IMR-90 (cell line): ENCODE measurements around the gene CLUH. TPM values are rescaled to one million over a fixed set of nuclear protein-coding genes. Genes with fewer than 3 reads are reported as not detected.

Source experiments
- ATAC-seq: fragments of 200-7000 bp; cut with Tn5 transposase; 2 replicates; pipeline ENCODE4 v1.9.1; 2020; ENCODE audit warnings: low read depth, mild to moderate bottlenecking, moderate library complexity
- BruUV-seq: library from RNA; stranded (reverse); fragments of 400-500 nt; replicated peaks from 2 replicates; lab custom pipeline; 2021; lab: Mats Ljungman, UMichigan
- CTCF ChIA-PET: fragments of 300-600 bp; formaldehyde crosslinking; extraction: SDS; loops from one replicate; lab custom pipeline; 2021; ENCODE audit warnings: antibody characterized with exemption; lab: Yijun Ruan, JAX
- POLR2A ChIA-PET: fragments of 300-600 bp; sonication (Branson Sonifier 250); formaldehyde crosslinking; loops from one replicate; lab custom pipeline; 2022; ENCODE audit warnings: antibody characterized with exemption; ENCODE audit not compliant: unreplicated experiment; lab: Charles Lee
- DNase-seq: peaks from one replicate; pipeline ENCODE4 v3.0.0; 2013
- H2AFZ ChIP-seq: replicated peaks from 2 replicates; pipeline ENCODE3; 2013; ENCODE audit warnings: low read length, mild to moderate bottlenecking; ENCODE audit not compliant: poor library complexity
- H2AK5ac ChIP-seq: 2 replicates; pipeline ENCODE4 v1.6.1; 2013; ENCODE audit warnings: low read depth, low read length, inconsistent platforms
- H2AK9ac ChIP-seq: replicated peaks from 2 replicates; pipeline ENCODE3; 2013; ENCODE audit warnings: mild to moderate bottlenecking, low read depth, low read length, moderate library complexity; ENCODE audit not compliant: poor library complexity
- H2BK120ac ChIP-seq: 2 replicates; pipeline ENCODE4 v1.6.1; 2013; ENCODE audit warnings: low read depth, low read length, inconsistent platforms
- H2BK15ac ChIP-seq: 3 replicates; pipeline ENCODE4 v1.6.1; 2013; ENCODE audit warnings: low read depth, low read length, inconsistent platforms
- H2BK20ac ChIP-seq: 2 replicates; pipeline ENCODE4 v1.6.1; 2013; ENCODE audit warnings: low read depth, mild to moderate bottlenecking, inconsistent platforms, low read length, moderate library complexity
- H2BK5ac ChIP-seq: 2 replicates; pipeline ENCODE4 v1.6.1; 2013; ENCODE audit warnings: mild to moderate bottlenecking, low read depth, low read length, inconsistent platforms; ENCODE audit not compliant: poor library complexity, severe bottlenecking
- H3K14ac ChIP-seq: replicated peaks from 2 replicates; pipeline ENCODE4 v1.6.1; 2013; ENCODE audit warnings: low read depth, low read length, inconsistent platforms
- H3K18ac ChIP-seq: 2 replicates; pipeline ENCODE4 v1.6.1; 2013; ENCODE audit warnings: low read depth, low read length, control low read depth
- H3K23ac ChIP-seq: 2 replicates; pipeline ENCODE4 v1.6.1; 2013; ENCODE audit warnings: low read depth, low read length, inconsistent platforms
- H3K27ac ChIP-seq: 2 replicates; pipeline ENCODE4 v1.5.1; 2013; ENCODE audit warnings: mild to moderate bottlenecking, control low read depth, low read length; ENCODE audit not compliant: insufficient read depth
- H3K27me3 ChIP-seq: 2 replicates; pipeline ENCODE4 v1.6.1; 2013; ENCODE audit warnings: low read length; ENCODE audit not compliant: control insufficient read depth, insufficient read depth
- H3K36me3 ChIP-seq: 2 replicates; pipeline ENCODE4 v1.6.1; 2013; ENCODE audit warnings: low read length, mixed read lengths; ENCODE audit not compliant: control insufficient read depth, insufficient read depth
- H3K4ac ChIP-seq: 2 replicates; pipeline ENCODE4 v1.6.1; 2013; ENCODE audit warnings: low read depth, low read length, inconsistent platforms
- H3K4me1 ChIP-seq: 2 replicates; pipeline ENCODE4 v1.6.1; 2013; ENCODE audit warnings: low read length, mixed read lengths; ENCODE audit not compliant: control insufficient read depth, insufficient read depth
- H3K4me2 ChIP-seq: 2 replicates; pipeline ENCODE4 v1.6.1; 2013; ENCODE audit warnings: low read depth, mild to moderate bottlenecking, control low read depth, low read length, moderate library complexity
- H3K4me3 ChIP-seq: 2 replicates; pipeline ENCODE4 v1.5.1; 2013; ENCODE audit warnings: low read depth, mild to moderate bottlenecking, control low read depth, low read length, moderate library complexity; ENCODE audit not compliant: insufficient read depth
- H3K56ac ChIP-seq: 2 replicates; pipeline ENCODE4 v1.6.1; 2013; ENCODE audit warnings: low read length, inconsistent platforms; ENCODE audit not compliant: insufficient read depth; ENCODE audit errors: extremely low read depth
- H3K79me1 ChIP-seq, 2 experiments: 2 replicates each; pipeline ENCODE4 v1.6.1; 2013; ENCODE audit warnings: low read length in 2 of 2, inconsistent platforms in 1 of 2, low read depth in 1 of 2
- H3K9ac ChIP-seq: 2 replicates; pipeline ENCODE4 v1.6.1; 2013; ENCODE audit warnings: low read depth, low read length, control low read depth
- H3K9me1 ChIP-seq: 2 replicates; pipeline ENCODE4 v1.6.1; 2013; ENCODE audit warnings: low read length, inconsistent platforms; ENCODE audit not compliant: insufficient read depth
- H3K9me3 ChIP-seq: 2 replicates; pipeline ENCODE4 v1.6.1; 2013; ENCODE audit warnings: low read length; ENCODE audit not compliant: control insufficient read depth, insufficient read depth
- H4K20me1 ChIP-seq: 2 replicates; pipeline ENCODE4 v1.6.1; 2013; ENCODE audit warnings: low read length, inconsistent platforms; ENCODE audit not compliant: insufficient read depth
- H4K5ac ChIP-seq: 2 replicates; pipeline ENCODE4 v1.6.1; 2013; ENCODE audit warnings: mild to moderate bottlenecking, low read depth, low read length, control low read depth
- H4K8ac ChIP-seq, 2 experiments: 2 replicates each; pipeline ENCODE4 v1.6.1; 2013; ENCODE audit warnings: low read depth in 2 of 2, low read length in 2 of 2, control low read depth in 1 of 2, inconsistent platforms in 1 of 2
- H4K91ac ChIP-seq: 2 replicates; pipeline ENCODE4 v1.6.1; 2013; ENCODE audit warnings: low read depth, low read length, inconsistent platforms; ENCODE audit not compliant: insufficient read depth
- BHLHE40 ChIP-seq: fragments of 150-350 bp; IDR thresholded peaks from 2 replicates; pipeline ENCODE4 v1.6.1; 2016; ENCODE audit warnings: mild to moderate bottlenecking, low read depth, low read length
- CEBPB ChIP-seq: IDR thresholded peaks from 2 replicates; pipeline ENCODE4 v1.6.1; 2012; ENCODE audit warnings: low read depth, low read length, improper control_type of control experiment
- CHD1 ChIP-seq: IDR thresholded peaks from 2 replicates; pipeline ENCODE4 v1.6.1; 2012; ENCODE audit warnings: low read depth, low read length, improper control_type of control experiment
- FOS ChIP-seq: fragments of 150-350 bp; IDR thresholded peaks from 2 replicates; pipeline ENCODE4 v1.6.1; 2016; ENCODE audit warnings: low read depth, low read length
- MAFK ChIP-seq: IDR thresholded peaks from 2 replicates; pipeline ENCODE4 v1.6.1; 2012; ENCODE audit warnings: low read depth, low read length, improper control_type of control experiment
- MAZ ChIP-seq: IDR thresholded peaks from 2 replicates; pipeline ENCODE4 v1.6.1; 2012; ENCODE audit warnings: low read depth, mild to moderate bottlenecking, low read length, improper control_type of control experiment, moderate library complexity, borderline replicate concordance
- MXI1 ChIP-seq: IDR thresholded peaks from 2 replicates; pipeline ENCODE4 v1.6.1; 2012; ENCODE audit warnings: low read depth, mild to moderate bottlenecking, low read length, moderate library complexity, borderline replicate concordance
- NFE2L2 ChIP-seq: fragments of 150-350 bp; IDR thresholded peaks from 2 replicates; pipeline ENCODE4 v1.6.1; 2016; ENCODE audit warnings: low read depth, mild to moderate bottlenecking, low read length
- POLR2A ChIP-seq: IDR thresholded peaks from 2 replicates; pipeline ENCODE4 v1.6.1; 2012; ENCODE audit warnings: mild to moderate bottlenecking, low read depth, low read length
- RAD21 ChIP-seq: IDR thresholded peaks from 2 replicates; pipeline ENCODE4 v1.6.1; 2012; ENCODE audit warnings: low read length, improper control_type of control experiment
- RCOR1 ChIP-seq: IDR thresholded peaks from 2 replicates; pipeline ENCODE4 v1.6.1; 2012; ENCODE audit warnings: mild to moderate bottlenecking, low read length, improper control_type of control experiment; ENCODE audit not compliant: insufficient replicate concordance
- RFX5 ChIP-seq: IDR thresholded peaks from 2 replicates; pipeline ENCODE4 v1.8.0; 2012; ENCODE audit warnings: low read depth, mild to moderate bottlenecking, low read length, moderate library complexity
- SMC3 ChIP-seq: fragments of 150-350 bp; IDR thresholded peaks from 2 replicates; pipeline ENCODE4 v1.6.1; 2016; ENCODE audit warnings: low read depth, mild to moderate bottlenecking, antibody characterized with exemption, low read length, moderate library complexity
- WGBS, 2 experiments: methylation state at CpG; one replicate each; pipeline versions ENCODE4 v1.1.5 to v1.1.7; 2013; ENCODE audit warnings: missing lambda C conversion rate in 2 of 2; ENCODE audit not compliant: insufficient read length in 1 of 2; ENCODE audit errors: extremely low coverage in 2 of 2; 5-methylcytosine and 5-hydroxymethylcytosine counted together
- dilution Hi-C: fragments of 300-500 bp; cut with HindIII; formaldehyde crosslinking; loops from one replicate; pipeline ENCODE4 v1.14.3; 2018; ENCODE audit warnings: low sequenced_read_pairs; ENCODE audit not compliant: unreplicated experiment
- in situ Hi-C: fragments of 300-500 bp; cut with MboI; formaldehyde crosslinking; loops from 3 replicates; pipeline ENCODE4 v1.14.3; 2019; ENCODE audit warnings: low sequenced_read_pairs, inconsistent platforms, mixed read lengths
- intact Hi-C: fragments of 100-400 bp; cut with micrococcal nuclease; formaldehyde crosslinking; loops from 2 replicates; pipeline ENCODE4 v1.10.0; 2022
- polyA plus RNA-seq, 3 experiments: library from polyadenylated mRNA; depleted of rRNA; stranded (reverse); fragments of >200 nt; gene quantifications; 2 replicates each; pipeline ENCODE4 v1.2.3, GENCODE V29; 2012; ENCODE audit warnings: low replicate concordance in 1 of 3
- total RNA-seq: library from RNA; depleted of rRNA; stranded (reverse); fragments of >200 nt; gene quantifications from 2 replicates; pipeline ENCODE4 v1.2.3, GENCODE V29; 2012
- TF ChIP-seq, protein P1 (sequence below): conservative IDR thresholded peaks from 2 replicates; pipeline ENCODE4 v1.5.1; 2012; ENCODE audit warnings: mild to moderate bottlenecking, low read depth, low read length, improper control_type of control experiment
- TF ChIP-seq, protein P2 (sequence below): fragments of 150-350 bp; IDR thresholded peaks from 2 replicates; pipeline ENCODE4 v1.6.1; 2016; ENCODE audit warnings: low read depth, mild to moderate bottlenecking, low read length, moderate library complexity, borderline replicate concordance
- TF ChIP-seq, protein P3 (sequence below): fragments of 150-350 bp; IDR thresholded peaks from 2 replicates; pipeline ENCODE4 v1.6.1; 2017; ENCODE audit warnings: mild to moderate bottlenecking, antibody characterized with exemption, low read length, low read depth

The CLUH gene
- total and polyA plus RNA-seq, 2 of the 4 experiments (the other 2 are of a cell fraction): 12.9 to 42.0 TPM

DNA sequence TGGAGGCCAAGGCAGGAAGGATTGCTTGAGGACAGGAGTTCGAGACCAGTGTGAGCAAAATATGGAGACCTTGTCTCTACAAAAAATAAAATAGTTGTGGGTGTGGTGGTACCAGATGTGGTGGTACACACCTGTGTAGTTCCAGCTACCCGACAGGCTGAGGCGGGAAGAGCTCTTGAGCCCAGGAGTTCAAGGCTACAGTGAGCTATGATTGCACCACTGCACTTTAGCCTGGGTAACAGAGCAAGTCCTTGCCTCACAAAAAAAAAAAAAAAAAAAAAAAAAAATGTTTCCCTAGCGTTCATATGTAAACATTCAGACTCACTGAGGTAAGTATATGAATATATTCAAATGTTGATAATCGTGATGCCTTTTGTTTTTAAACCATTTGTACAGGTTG lies 39.5 kb downstream of the CLUH start:
- H3K36me3 ChIP-seq: peaks cover 56% of the 10 kb centered on the region
- H3K4ac ChIP-seq: no peak overlapping the region
- ATAC-seq (no peak), DNase-seq (no peak)
- no peaks in the 10 kb centered on the region for H3K9me3 ChIP-seq
- no peak overlapping the region for H3K14ac ChIP-seq
- H4K5ac ChIP-seq: no peak overlapping the region
- TF ChIP-seq RFX5: no peak
- TF ChIP-seq NFE2L2: no peak
- TF ChIP-seq, protein P1, sequence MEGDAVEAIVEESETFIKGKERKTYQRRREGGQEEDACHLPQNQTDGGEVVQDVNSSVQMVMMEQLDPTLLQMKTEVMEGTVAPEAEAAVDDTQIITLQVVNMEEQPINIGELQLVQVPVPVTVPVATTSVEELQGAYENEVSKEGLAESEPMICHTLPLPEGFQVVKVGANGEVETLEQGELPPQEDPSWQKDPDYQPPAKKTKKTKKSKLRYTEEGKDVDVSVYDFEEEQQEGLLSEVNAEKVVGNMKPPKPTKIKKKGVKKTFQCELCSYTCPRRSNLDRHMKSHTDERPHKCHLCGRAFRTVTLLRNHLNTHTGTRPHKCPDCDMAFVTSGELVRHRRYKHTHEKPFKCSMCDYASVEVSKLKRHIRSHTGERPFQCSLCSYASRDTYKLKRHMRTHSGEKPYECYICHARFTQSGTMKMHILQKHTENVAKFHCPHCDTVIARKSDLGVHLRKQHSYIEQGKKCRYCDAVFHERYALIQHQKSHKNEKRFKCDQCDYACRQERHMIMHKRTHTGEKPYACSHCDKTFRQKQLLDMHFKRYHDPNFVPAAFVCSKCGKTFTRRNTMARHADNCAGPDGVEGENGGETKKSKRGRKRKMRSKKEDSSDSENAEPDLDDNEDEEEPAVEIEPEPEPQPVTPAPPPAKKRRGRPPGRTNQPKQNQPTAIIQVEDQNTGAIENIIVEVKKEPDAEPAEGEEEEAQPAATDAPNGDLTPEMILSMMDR: no peak
- TF ChIP-seq RAD21: no peak
- TF ChIP-seq MXI1: no peak
- TF ChIP-seq SMC3: no peak
- no peak for TF ChIP-seq CEBPB
- no peak for TF ChIP-seq POLR2A
- no peak for TF ChIP-seq RCOR1
- no peak for TF ChIP-seq MAZ
- no peak for TF ChIP-seq CHD1
- TF ChIP-seq FOS: no peak
- TF ChIP-seq BHLHE40: no peak
- TF ChIP-seq, protein P2, sequence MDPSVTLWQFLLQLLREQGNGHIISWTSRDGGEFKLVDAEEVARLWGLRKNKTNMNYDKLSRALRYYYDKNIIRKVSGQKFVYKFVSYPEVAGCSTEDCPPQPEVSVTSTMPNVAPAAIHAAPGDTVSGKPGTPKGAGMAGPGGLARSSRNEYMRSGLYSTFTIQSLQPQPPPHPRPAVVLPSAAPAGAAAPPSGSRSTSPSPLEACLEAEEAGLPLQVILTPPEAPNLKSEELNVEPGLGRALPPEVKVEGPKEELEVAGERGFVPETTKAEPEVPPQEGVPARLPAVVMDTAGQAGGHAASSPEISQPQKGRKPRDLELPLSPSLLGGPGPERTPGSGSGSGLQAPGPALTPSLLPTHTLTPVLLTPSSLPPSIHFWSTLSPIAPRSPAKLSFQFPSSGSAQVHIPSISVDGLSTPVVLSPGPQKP: no peak
- no peak for TF ChIP-seq MAFK
- TF ChIP-seq, protein P3, sequence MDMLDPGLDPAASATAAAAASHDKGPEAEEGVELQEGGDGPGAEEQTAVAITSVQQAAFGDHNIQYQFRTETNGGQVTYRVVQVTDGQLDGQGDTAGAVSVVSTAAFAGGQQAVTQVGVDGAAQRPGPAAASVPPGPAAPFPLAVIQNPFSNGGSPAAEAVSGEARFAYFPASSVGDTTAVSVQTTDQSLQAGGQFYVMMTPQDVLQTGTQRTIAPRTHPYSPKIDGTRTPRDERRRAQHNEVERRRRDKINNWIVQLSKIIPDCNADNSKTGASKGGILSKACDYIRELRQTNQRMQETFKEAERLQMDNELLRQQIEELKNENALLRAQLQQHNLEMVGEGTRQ: no peak
- no peak overlapping the region for H2BK120ac ChIP-seq
- H4K8ac ChIP-seq: no peak overlapping the region
- no peak overlapping the region for H4K91ac ChIP-seq
- no peak overlapping the region for H3K18ac ChIP-seq
- no peak overlapping the region for H3K56ac ChIP-seq
- no peak overlapping the region for H3K27ac ChIP-seq
- in situ Hi-C loops: loop anchor here (10.0 kb wide), 1 partner anchor 247 kb away; no protein-coding TSS in a partner anchor
- H2AK9ac ChIP-seq: no peak overlapping the region
- intact Hi-C loops: loop anchor here (5.0 kb wide), 1 partner anchor 75 kb away; no protein-coding TSS in a partner anchor
- no peaks in the 10 kb centered on the region for H3K27me3 ChIP-seq
- no peak overlapping the region for H3K4me3 ChIP-seq
- H2BK20ac ChIP-seq: no peak overlapping the region
- dilution Hi-C loops: no loop called here
- no peak overlapping the region for H3K9ac ChIP-seq
- no peaks in the 10 kb centered on the region for H3K9me1 ChIP-seq
- no CpG with 5 or more reads among the region's 5 CpGs for WGBS, 2 experiments
- no peak overlapping the region for H2AK5ac ChIP-seq
- ChIA-PET CTCF (no interaction called here), POLR2A (no interaction called here)
- no TSS peak for BruUV-seq
- peaks cover 19% of the 10 kb centered on the region; the same call in 1 of the 2 replicates for H4K20me1 ChIP-seq
- no peak overlapping the region for H3K4me2 ChIP-seq
- peaks cover 19 to 61% of the 10 kb centered on the region in 2 experiments; a peak in 3 of 4 replicates for H3K79me1 ChIP-seq
- no peak overlapping the region for H2BK15ac ChIP-seq
- H3K23ac ChIP-seq: no peak overlapping the region
- H2BK5ac ChIP-seq: no peak overlapping the region
- no peak overlapping the region for H2AFZ ChIP-seq
- no peaks in the 10 kb centered on the region for H3K4me1 ChIP-seq
